CD4-positive, alpha-beta T cell treated with Interleukin-10 for 1 hour (primary cell): ENCODE measurements around the gene GNAQ.

ENCODE experiments used
- DNase-seq: peaks from one replicate; pipeline ENCODE4 v3.0.0-alpha.2; 2020

GNAQ gene

GRCh38 chr9:77833561-77834429 lies 197.8 kb downstream of the GNAQ start:
- no peak for DNase-seq

GRCh38 chr9:77832639-77833038 lies 199.0 kb downstream of the GNAQ start:
- no peak for DNase-seq

GRCh38 chr9:77831781-77832180 lies 199.8 kb downstream of the GNAQ start:
- DNase-seq: no peak

- DNase-seq: no peak
These were observed 200.9 kb downstream of the GNAQ start for GRCh38 chr9:77830618-77831285.

- no peak for DNase-seq
These were observed 202.2 kb downstream of the GNAQ start for GRCh38 chr9:77829420-77829819.

- no peak for DNase-seq
These were observed 204.4 kb downstream of the GNAQ start for GRCh38 chr9:77827104-77827784.

- no peak for DNase-seq
These were observed 205.0 kb downstream of the GNAQ start for GRCh38 chr9:77826621-77827020.

- no peak for DNase-seq
These were observed 205.5 kb downstream of the GNAQ start for GRCh38 chr9:77826116-77826515.

GRCh38 chr9:77825361-77825760 lies 206.2 kb downstream of the GNAQ start:
- DNase-seq: no peak

GRCh38 chr9:77820293-77820954 lies 211.2 kb downstream of the GNAQ start:
- DNase-seq: no peak

GRCh38 chr9:77819657-77820056 lies 212.0 kb downstream of the GNAQ start:
- no peak for DNase-seq

GRCh38 chr9:77817590-77818311 lies 213.9 kb downstream of the GNAQ start:
- no peak for DNase-seq

GRCh38 chr9:77816641-77817341 lies 214.8 kb downstream of the GNAQ start:
- DNase-seq: no peak

GRCh38 chr9:77815260-77815659 lies 216.4 kb downstream of the GNAQ start:
- no peak for DNase-seq

GRCh38 chr9:77811832-77812231 lies 219.8 kb downstream of the GNAQ start:
- DNase-seq: no peak

GRCh38 chr9:77810637-77811119 lies 220.9 kb downstream of the GNAQ start:
- DNase-seq: no peak

- no peak for DNase-seq
These were observed 221.6 kb downstream of the GNAQ start for GRCh38 chr9:77810047-77810446.

GRCh38 chr9:77809552-77809951 lies 222.1 kb downstream of the GNAQ start:
- no peak for DNase-seq

GRCh38 chr9:77808751-77809081 lies 222.9 kb downstream of the GNAQ start:
- no peak for DNase-seq

- DNase-seq: no peak
These were observed 223.5 kb downstream of the GNAQ start for GRCh38 chr9:77807846-77808750.

GRCh38 chr9:77807281-77807683 lies 224.3 kb downstream of the GNAQ start:
- DNase-seq: no peak
